GM18870 (cell line): ENCODE results near the gene EDIL3.
A peak's percentile ranks its signal among the peaks of the same experiment; 100 is the strongest.

ENCODE experiments used
- ATAC-seq: cut with Tn5 transposase; IDR thresholded peaks from one replicate; pipeline ENCODE4 v1.9.1; 2021; ENCODE audit warnings: moderate library complexity; ENCODE audit not compliant: unreplicated experiment

EDIL3 gene

DNA sequence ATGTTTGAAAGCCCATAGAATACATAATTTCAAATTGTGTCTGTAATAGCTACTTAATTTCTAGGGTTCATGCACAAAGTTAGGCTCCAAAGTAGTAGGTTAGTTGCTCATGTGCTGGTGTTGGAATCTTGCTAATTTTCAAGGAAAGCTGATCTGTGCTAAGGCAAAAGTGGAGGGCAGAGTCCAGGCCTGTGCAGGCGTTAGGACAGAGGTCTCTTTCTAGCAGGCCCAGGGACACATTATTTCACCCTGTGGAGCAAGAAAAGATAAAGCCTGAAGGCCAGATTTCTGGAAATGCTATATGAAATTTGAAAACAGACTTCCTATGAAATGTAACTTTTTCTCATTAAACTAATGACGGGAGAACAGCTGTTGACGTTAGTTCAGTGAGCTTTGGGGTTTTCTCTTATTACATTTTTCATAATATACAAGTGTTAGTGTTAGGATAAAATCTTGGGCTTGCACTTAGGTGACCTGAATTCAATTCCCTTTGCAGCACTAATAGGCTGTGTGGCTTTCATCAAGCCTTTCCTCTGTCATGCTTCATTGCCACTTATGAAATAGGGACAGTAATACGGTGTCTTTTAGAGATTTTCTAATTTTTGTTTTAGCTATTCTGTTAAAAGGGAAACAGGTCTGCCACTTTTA is 467.3 kb downstream of the EDIL3 start:
- ATAC-seq, result no peak

DNA sequence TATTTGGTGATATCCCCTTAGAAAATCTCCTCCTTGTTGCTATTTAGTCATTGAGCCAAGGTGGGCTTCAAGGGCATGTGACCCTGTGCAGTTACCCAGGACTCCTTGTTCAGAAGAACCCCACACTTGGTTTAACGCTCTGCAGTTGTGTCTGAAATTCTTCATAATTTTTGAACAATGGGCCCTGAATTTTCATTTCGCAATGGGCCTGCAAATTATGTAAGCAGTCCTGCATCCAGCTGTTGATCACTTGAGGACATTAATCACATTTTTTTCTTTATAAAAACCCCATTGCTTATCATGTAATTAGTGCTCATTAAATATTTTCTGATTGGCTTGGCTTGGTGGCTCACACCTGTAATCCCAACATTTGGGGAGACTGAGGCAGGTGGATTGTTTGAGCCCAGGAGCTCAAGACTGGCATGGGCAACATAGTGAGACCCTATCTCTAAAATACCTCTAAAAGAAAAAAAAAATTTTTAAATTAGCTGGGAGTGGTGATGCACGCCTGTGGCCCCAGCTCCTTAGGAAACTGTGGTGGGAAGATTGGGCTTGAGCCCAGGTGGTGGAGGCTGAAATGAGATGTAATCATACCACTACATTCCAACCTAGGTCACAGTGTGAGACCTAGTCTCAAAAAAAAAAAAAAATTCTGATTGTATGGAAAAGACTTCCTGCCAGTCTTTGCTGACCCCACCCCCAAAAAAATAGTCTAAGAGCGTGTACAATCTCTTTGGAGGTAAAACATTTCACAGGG is 469.8 kb downstream of the EDIL3 start:
- ATAC-seq, result no peak

- no peak for ATAC-seq
These were observed 470.5 kb downstream of the EDIL3 start for GRCh38 chr5:83914199-83914598.

- no peak for ATAC-seq
These were observed 471.1 kb downstream of the EDIL3 start for GRCh38 chr5:83913593-83913992.

GRCh38 chr5:83911367-83911919 is 473.2 kb downstream of the EDIL3 start:
- ATAC-seq, result peak; percentile 55

DNA sequence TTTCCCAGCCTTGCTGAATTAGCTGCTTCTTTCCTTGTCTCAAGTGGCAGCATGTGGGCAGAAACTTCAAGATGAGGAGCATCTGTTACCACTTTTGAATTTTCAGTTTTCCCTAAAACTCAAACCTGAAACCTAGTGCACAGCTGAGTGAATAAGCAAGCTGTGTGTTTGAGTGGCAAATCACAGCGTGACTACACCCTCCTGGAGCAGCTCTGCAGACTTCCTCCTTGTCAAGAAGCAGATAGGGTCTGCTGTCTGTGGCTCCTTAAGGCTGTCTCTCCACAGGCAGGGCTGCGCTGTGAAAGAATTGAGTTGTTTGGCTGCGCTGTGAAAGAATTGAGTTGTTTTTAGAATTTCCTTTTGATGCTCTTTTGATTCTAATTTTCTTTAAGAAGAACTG is 484.4 kb downstream of the EDIL3 start:
- ATAC-seq, result no peak

DNA sequence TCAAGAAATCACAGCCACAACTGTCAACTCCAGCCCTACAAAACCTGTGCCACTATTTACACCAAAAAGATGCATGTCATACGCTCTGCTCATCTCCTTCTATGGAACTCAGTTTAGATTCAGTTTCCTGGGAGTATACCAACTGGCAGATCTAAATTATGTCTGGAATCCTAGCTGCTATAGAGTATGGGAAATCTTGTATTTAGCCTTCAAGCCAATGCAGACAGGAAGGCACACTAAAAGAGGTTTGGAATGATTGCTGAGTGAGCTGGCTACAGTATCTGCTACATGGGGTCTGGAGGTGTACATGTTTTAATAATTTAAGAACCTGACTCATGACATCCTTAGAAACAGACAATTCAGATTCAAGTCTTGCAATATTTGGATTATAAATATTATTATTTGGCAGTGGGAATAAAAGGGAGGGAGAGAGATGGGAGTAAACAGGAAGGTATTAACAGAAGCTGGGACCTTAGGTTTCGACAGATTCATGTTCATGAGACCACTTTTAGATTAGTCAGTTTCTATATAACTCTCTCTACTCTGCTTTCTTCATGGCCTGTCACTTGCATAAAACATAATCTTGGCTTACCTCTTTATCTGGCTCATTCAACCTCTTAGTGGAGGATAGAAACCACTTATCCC is 485.2 kb downstream of the EDIL3 start:
- ATAC-seq, result no peak

DNA sequence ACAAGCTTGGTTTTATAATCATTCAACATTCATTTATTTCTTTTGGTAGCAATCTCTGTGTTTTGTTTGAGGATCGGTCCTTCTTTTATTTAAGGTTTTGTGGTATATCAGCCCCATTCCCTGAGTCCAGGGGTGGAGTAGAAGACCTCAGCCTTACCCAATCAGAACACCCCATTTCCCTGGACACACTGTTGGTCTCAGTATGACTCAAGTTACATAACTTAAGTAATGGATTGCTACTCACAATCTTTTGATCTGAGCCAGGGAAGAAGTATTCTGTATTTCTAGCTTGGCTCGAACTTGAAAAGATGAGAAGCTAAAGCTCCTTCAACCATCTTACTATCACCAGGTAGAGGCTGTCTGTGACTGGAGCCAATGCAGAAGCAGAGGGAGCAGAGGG is 488.8 kb downstream of the EDIL3 start:
- no peak for ATAC-seq

GRCh38 chr5:83891261-83891660 is 493.4 kb downstream of the EDIL3 start:
- no peak for ATAC-seq
